GM21367 (cell line): Measurements from ENCODE around the gene ZEB2.

Experiments
- ATAC-seq: cut with Tn5 transposase; IDR thresholded peaks from one replicate; pipeline ENCODE4 v1.9.1; 2021; ENCODE audit not compliant: unreplicated experiment

The ZEB2 gene

DNA sequence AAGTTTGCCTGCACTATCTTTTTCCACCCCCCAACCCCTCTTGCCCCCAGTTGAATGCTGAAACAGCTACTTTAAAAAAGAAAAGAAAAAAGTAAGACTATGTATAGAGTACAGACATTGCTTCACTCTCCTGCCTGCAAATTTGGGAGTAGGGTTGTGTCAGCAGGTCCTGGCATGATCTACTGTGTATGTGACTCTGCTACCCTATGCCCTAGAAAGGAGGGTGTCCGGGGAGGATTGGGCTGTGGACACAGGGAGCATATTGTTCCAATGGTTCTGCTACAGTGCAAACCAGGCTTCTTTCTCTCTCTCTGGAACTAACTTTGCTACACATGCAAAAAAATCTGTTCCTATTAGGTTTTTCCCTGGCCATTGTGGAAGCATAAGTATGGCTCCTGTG, 9.9 kb upstream of the ZEB2 start:
- ATAC-seq = no peak

DNA sequence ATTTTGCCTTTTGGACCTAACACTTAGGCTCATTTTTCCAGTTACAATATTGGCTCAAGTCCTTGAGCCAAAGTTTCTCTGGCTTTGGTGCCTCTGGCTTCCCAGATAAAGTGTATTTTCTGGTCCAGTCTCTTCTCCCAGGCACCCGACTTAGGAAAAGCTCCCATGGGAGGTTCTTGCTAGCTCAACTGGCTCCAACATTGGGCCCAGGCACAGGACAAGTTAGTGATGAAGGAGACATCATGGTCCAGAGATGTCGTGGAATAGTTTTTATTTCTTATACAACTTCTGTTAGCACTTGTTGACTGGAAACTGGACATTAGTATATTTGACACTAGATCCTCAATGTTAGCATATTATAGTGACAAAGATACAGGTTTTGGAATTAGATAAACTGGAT, 8.2 kb upstream of the ZEB2 start:
- no peak for ATAC-seq

DNA sequence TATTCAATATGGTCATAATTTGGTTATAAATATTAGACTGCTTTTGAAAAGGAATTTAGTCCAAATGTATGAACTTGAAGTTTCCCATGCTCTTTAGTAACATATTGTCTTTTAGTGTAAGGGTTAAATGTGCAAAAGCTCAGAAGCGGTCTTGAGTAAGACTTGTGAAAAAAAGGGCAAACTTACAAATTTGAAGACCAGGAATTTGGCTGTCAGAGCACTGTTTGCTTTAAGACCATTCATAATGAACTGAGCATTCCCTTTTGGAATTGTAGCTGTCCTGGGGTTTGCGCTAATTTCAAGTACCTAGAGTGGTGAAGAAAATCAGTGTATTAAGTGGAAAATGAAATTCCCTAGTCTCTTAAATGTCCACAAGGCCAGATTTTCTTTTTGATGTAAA, 6.9 kb upstream of the ZEB2 start:
- no peak for ATAC-seq

DNA sequence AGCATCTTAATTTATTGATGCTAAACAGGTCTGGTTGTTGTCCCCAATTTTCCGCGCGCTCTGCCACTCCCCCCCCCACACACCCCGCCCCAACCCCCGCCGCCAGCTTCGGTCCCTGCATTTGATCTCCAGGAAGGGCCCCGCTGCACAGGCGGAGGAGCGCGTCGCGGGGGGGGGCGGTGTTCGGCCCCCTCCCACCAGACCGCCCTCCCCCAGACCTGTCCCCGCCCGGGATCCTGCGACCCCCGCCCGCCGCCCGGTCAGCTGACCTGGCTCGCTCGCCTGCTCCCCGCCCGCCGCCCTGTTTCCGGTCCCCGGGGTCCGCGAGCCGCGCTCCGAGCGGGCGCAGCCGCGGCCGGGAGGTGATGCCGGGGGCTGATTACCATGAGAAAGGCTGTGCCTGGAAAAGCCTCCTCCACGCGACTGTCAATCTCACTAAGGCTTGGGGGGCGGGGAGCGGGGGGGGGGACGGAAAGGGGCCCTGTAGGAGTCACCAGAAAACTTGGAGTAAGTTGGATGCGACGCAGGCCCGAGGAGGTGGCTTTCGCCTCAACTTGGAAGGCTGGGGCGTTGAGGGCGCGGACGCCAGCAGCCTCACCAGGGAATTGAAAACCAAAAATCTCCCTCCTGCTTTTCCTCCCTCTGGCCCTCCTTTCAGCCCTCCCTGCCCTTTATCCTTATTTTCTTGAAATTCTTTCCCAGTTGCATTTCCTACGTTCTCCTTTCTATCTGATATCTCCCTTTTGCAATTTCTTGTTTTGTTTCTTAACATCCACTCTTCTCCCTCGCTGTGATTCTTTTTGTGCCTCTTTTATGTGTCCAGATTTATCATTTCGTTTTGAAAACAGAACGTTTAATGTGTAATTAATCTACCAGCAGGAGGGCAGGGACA, 4.4 kb upstream of the ZEB2 start:
- ATAC-seq = no peak

DNA sequence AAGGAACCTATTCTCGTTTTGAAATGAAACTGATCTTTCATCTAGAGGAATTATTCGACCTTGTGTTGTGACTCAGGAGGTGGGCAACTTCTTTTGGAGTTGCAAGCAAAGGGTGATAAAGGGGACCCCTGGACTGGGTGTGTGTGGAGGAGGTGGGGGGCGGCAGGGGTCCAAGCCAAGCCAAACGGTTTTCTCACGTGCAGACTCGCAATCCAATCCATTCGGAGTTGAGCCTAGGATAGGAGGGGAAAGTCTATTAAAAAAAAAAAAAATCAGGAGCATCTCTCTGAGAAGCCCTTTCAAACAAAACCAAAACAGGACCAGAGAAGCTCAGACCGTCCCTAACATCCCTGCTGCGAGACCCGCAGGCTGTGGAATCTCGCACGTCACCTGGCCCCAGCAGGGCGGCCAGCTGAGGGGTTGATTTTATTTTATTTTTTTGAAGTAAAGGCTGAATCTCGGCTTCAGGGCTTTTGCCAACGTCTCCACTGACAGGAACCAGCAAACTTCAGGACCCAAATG, 3.7 kb upstream of the ZEB2 start:
- ATAC-seq = no peak

DNA sequence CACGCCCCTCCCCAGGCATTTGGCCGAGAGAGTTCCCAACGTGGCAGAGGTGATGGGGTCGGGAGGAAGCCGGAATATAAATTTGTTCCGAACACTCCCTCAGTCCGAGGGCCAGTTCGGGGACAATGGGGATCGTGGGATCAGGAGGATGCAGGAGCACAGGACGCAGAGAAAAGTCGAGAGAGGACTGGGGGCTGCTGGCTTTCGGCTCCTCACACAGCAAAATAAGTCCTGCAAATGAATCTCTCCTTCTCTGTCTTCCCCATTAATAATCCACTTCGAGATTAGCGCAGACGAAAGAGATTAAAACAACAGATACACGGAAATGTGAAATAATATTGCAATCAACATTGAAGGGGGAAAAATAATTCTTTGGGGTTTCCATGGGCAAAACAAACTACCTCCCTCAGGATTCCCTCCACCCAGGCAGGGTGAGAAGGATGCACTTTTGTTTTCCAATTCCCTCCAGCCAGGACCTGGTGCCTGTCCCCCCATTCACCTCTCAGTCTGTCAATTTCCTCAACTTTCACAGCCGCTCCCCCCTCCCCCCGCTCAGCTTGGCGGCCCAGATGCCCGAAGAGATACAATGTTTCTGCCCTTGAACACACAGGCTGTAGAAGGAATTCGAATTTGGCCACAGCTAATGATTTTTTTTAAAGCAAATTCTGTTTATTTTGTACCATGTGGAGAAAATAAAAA, 3.1 kb upstream of the ZEB2 start:
- ATAC-seq = no peak

DNA sequence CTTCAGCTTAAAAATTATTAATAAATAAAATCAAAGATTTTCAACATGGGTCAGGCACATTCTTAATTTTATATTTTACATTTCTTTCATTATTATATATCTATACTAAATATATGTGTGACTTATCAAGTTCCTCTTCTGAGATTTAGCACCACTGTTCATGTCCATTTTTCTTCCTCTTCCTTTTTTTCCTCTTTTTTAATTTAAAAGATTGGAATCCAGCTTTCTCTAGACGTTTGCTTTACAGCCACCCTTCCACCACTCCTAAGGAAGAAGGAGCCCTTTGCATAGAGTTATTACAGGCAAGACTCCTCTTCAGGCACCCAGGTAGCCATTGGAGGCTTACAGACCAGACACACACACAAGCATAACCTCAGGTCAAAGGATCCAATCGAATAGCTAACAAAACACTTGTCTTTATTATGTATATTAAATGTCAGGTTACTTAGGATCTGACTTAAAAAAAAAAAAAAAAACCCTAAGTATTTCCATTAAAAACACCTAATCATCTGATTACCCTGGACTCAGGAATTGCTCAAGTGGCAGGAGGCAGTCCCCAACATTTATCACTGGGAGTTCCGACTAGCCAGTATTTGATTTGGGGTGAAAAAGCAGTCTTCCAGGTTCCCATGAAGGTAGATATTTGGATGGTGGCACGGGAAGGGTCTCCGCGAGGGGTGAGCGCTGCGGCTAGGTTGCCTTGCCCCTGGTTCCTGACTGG, 2.4 kb upstream of the ZEB2 start:
- no peak for ATAC-seq

DNA sequence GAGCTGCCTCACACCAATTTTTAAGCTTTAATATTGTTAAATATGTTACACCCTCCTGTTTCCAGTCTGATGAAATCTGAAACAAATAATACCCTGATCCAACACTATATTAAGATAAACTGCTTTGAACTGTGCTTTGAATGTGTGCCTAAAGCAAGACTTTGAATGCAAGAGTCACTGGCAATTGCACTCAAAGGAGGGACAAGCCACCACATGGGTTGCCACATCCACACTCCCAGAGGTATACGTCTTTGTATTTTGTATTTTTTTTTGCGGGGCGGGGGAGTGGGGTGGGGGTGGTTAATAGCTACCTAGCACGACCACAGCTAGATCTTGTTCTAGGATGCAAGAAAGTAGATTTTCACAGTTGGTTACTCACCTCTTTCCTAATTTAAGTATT, 1.8 kb upstream of the ZEB2 start:
- ATAC-seq = no peak

DNA sequence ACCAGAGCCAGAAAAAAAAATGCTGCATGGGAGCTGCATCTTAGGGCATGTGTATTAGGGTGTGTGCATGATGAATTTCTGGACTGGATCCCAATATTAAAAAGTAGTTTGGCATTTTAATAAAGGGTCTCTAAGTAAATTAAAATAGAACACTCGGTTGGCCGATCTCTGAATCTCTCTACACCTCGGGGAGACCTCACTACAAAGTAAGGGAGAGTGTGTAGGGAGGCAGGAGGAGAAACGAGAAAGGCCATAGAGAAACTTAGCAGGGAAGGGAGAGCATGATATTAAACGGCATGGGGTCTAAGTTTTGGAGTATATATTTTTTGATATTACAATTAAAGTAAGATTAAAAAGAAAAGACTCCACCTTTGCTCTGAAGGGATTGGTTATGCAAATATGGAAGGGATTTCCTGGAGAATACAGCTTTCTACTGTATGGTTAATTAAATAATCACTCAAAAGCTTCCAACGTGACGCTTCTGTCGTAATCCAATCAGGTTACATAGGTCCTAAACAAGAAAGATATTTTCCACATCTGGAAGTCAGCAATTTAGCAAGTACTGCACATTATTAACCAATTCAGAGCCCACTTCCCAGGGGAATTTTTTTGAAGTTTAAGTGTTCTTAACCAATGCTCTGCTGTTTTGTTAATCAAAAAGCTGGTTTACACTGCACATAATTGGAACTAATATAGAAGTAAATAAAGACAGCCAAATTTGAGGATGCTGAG, 1.0 kb upstream of the ZEB2 start:
- no peak for ATAC-seq

DNA sequence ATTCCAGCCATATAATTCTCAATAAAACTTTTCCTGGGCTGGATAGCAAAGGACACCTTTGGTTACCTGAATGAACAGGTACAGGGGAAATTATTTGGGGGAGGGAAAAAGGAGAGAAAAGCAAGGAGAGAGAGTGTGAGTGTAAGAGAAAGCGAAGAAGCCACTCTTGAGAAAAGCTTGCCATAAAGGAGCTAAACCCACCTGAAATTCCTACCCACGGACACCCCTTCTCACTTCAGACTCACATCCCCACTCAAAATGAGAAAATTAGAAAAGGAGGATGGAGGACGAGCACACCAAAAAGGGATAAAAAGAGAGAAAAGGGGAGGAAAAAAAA, 354 bp downstream of the ZEB2 start:
- ATAC-seq = no peak

DNA sequence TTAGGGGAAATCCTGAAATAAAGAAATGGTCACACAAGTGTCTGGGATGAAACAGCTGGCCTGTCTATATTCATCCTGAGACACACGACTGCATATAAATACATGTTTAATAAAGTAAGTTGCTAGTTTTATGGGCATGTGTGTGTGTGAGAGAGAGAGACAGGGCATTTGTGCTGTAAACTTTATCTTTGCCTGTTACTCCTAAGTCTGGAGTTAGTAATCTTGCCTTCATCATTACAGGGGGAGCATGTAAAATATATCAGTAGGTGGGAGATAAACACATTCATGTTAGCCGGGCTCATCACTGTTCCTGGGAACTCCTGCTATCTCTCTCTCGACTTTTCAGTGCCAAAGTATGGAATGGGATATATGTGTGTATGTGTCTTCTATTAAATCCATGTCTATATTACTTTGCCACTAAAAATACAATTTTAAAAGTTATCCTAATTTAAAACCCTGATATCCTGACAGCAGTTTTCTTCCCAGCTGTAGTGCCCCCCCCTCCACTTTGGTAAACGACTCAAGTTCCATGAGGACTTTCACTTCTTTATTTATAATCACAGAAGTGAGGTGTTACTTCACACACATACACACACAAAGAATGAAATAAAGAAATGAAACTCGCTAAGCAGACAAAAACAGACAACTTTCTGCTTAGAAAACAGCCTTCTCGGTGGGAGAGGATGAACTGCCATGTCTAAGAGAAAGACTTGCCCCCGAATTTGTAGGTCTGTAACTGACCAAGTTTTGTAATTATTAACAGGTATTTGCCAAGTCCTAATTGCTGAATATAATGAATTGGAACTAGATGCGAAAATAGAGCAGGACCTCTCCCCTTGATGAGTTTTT, 947 bp downstream of the ZEB2 start:
- peak; percentile 61 for ATAC-seq

DNA sequence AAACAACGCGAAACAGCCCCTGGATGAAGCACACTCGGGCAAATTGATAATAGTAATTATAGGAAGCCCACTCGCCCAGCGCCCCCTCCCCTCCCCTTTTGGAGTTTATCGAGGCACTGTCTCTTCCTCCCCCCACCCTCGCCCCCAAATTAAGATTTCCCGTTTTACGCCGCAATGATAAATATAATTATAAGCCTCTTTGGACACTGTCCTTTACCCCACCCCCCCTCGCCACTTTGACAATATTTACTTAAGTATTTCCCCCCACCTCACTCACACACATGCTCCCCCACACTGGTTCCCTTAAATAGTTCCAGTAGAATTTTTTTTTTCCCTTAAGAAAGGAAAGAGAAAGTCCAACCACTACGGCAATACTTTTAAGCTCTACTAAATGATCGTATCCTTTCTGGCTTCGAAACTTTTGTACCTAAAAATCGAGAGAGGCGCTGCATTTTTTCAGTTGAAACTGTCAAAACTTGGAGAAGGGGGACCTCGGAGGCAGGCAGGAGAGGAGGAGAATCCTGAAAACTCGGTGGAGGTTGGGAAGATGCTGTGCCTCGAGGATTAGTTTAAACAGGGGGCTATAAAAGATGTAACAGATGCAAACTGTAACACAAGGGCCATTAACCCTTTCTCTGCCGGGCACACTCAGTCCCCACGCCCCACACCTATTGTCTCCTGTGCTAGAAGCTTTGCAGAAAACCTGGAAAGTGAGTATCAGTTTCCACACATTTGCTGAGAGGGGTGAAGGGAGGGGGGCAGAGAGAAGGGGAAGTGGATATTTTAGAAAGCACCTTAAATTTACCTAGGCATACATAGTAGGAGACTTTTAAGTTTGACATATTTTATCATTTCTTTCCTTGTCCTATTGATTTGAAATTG, 1.8 kb downstream of the ZEB2 start:
- no peak for ATAC-seq

DNA sequence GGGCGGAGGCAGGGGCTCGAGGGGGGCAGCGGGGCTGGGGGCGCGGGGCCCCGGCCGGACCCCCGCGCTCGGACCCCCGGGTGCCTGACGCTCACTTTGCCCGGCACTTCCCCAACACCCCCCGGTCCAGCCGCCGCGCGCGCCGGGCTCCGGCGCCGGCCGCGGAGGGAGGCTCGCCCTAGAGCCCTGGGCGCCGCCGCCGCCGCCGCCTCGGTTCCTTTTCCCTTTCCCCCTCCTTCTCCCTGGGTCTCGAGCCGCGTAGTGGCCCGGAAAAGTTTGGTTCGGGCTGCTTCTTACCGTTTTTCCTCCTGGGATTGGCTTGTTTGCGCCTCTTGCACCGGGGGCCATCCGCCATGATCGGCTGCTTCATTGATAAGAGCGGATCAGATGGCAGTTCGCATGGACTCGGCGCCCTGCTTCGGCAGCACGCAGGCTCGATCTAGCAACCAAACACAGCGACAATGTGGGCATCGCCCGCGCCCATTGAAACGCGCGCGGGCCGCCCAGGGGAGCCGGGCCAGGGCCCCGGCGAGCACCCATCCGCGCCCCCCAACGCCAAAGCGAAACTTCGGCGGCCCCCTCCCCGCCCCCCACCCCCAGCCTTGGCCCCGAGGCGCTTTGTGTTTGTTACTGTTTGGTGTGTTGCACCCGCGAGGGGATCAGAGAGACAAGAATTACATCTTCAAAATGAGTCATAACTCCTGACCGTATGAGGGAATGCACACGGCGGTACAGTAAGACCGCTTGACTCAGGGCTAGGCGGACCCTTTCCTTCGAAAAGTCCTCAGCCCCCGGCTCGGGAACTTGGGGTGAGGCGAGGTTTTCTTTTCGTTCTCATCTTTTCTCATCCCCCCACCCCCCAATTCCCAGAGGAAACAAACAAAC, 2.7 kb downstream of the ZEB2 start:
- peak; percentile 47 for ATAC-seq

DNA sequence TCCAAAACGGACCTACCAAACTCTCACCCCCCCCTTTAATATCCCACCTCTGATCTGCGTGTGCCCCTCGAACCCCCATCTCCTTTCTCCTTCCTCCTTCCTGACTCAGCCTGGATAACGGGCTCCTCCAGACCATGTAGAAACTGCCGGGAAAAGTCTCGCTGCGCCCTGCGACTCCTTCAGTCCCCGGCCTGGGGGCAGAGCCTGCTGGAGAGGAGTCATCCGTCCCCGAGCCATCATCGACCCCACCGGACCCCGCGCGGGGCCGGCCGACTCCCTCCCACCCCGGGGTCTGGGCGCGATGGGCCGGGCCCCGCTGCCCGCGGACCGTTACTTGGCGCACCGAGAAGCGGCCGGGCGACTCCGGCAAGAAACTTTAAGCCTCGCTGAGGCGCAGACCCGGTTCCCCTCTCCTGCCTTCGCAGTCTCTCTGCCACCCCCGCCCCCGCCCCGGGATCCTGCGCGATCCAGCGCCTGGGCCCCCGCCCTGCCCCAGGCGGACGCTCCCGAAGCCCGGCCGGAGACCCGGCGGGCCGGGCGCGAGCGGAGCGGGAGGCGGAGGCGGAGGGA, 3.4 kb downstream of the ZEB2 start:
- ATAC-seq = peak; percentile 9

DNA sequence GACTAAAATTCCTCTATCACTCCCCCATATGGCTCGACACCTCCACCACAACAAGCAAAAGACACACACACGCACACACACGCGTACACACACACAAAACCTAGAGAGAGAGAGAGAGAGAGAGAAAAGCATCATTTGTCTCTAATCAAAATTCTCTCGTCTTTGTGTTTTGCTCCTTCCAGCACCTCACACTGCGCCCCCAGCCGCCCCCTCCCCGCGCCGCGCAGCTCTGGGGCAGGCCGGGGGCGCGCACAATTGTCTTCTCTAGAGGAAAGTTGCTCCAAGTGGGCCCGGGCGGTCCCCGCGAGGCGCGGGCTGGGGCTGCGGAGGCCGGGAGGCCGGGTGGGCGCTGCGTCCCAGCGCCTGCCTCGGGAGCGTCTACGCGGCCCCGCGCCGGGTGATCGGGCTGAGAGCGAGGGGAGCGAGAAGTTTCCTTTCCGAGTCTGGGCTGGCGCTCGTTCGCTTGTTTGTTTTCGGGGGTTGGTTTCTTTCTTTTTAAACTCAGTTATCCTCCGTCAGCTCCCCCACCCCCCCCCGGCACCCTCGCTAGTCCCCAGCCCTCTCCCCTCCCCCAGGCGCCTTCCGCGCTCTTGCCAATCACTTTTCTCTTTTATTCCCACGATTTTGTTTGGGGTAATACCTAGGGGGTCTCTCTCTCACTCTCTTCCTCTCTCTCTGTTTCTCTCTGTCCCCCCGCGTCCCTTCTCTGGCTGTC, 4.1 kb downstream of the ZEB2 start:
- ATAC-seq = no peak

DNA sequence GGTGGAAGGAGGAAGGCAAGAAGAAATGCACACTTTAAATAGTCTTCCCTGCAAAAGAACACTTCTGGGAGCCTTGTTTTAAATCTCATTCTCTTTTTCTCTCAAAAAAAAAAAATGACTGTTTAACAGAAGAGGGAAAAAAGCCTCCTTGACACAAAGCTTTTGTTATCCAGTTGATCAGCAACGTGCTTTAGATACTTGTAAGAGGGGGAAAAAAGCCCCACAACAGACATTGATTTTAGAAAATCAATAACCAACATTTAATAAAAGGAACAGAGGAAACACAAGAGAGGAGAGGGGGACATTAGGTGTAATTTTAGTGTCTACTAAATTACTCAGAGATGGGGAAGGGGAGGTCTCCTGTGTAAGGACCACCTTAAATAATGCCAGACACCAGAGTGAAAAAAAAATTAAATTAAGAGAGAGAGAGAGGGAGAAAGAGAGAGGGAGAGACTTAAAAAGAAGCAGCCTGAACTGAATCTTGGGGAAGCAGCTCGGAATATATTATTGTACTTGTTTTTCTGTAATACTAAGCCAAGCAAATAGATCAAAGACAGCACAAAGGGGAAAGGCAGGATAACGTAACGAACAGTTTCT, 4.7 kb downstream of the ZEB2 start:
- no peak for ATAC-seq

DNA sequence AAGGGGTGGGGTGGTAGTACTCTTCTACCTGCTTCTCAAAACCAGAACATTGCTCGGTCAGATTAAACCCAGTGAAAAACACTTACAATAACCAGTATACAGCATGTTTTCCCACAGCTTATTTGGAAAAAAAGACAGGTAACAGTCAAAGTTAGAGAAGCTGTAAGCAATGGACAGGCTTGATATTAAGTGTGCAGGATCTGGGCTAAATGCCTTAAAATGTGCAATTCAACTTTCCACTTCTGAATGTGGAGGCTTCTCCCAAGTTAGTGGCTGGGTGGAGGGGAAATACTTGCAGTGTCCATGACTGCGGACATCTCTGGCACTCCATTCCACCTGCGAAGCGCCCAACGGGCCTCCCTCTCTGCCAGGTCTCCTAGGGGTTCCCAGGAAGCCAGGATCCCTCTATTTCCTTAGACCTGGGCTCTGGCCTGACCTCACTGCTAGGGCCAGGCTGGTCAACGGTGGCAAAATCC, 5.3 kb downstream of the ZEB2 start:
- no peak for ATAC-seq
